ENCODE results near the gene HACL1.

HACL1 gene

GRCh38 chr3:15592968-15593367 lies 8.4 kb downstream of the HACL1 start:
- Mint-ChIP-seq H3K27me3 (ENCODE audit: low read depth) (no peaks in the 10 kb centered on the region), H3K27ac (no peak overlapping the region), H3K4me1 (no peaks in the 10 kb centered on the region), H3K36me3 (ENCODE audit: low read depth) (peaks cover 32% of the 10 kb centered on the region), H3K9me3 (no peaks in the 10 kb centered on the region), H3K4me3 (no peak overlapping the region)
- TF ChIP-seq, protein P1, sequence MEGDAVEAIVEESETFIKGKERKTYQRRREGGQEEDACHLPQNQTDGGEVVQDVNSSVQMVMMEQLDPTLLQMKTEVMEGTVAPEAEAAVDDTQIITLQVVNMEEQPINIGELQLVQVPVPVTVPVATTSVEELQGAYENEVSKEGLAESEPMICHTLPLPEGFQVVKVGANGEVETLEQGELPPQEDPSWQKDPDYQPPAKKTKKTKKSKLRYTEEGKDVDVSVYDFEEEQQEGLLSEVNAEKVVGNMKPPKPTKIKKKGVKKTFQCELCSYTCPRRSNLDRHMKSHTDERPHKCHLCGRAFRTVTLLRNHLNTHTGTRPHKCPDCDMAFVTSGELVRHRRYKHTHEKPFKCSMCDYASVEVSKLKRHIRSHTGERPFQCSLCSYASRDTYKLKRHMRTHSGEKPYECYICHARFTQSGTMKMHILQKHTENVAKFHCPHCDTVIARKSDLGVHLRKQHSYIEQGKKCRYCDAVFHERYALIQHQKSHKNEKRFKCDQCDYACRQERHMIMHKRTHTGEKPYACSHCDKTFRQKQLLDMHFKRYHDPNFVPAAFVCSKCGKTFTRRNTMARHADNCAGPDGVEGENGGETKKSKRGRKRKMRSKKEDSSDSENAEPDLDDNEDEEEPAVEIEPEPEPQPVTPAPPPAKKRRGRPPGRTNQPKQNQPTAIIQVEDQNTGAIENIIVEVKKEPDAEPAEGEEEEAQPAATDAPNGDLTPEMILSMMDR (IDR thresholded peaks at IDR 0.05; ENCODE audit: unreplicated experiment in 3 of 3), result no peak

DNA sequence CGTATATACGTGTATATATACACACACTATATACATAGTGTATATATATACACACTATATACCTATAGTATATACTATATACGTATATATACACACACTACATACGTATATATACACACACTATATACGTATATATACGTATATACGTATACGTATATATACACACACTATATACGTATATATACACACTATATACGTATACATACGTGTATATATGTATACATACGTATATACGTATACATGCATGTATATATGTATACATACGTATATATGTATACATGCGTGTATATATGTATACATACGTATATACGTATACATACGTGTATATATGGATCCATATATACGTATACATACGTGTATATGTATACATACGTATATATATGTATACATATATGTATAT lies 9.4 kb downstream of the HACL1 start:
- TF ChIP-seq, protein P1 (IDR thresholded peaks at IDR 0.05; ENCODE audit: unreplicated experiment in 3 of 3), result no peak
- H3K4me3 Mint-ChIP-seq, result no peak overlapping the region
- no peaks in the 10 kb centered on the region for H3K4me1 Mint-ChIP-seq
- H3K9me3 Mint-ChIP-seq, result no peaks in the 10 kb centered on the region
- H3K36me3 Mint-ChIP-seq (ENCODE audit: low read depth), result peaks cover 23% of the 10 kb centered on the region
- H3K27ac Mint-ChIP-seq, result no peak overlapping the region
- no peaks in the 10 kb centered on the region for H3K27me3 Mint-ChIP-seq (ENCODE audit: low read depth)

- H3K36me3 Mint-ChIP-seq (ENCODE audit: low read depth), result peaks cover 27% of the 10 kb centered on the region
- peak overlapping the region in 2 of 3 experiments; percentile 25 to 66 for H3K27ac Mint-ChIP-seq
- H3K4me1 Mint-ChIP-seq, result no peaks in the 10 kb centered on the region
- H3K9me3 Mint-ChIP-seq, result no peaks in the 10 kb centered on the region
- peak overlapping the region in 1 of 3 experiments; percentile 2 for H3K4me3 Mint-ChIP-seq
- TF ChIP-seq, protein P1 (IDR thresholded peaks at IDR 0.05; ENCODE audit: unreplicated experiment in 3 of 3), result no peak
- no peaks in the 10 kb centered on the region for H3K27me3 Mint-ChIP-seq (ENCODE audit: low read depth)
Observed at GRCh38 chr3:15591242-15591641, 10.1 kb downstream of the HACL1 start.

DNA sequence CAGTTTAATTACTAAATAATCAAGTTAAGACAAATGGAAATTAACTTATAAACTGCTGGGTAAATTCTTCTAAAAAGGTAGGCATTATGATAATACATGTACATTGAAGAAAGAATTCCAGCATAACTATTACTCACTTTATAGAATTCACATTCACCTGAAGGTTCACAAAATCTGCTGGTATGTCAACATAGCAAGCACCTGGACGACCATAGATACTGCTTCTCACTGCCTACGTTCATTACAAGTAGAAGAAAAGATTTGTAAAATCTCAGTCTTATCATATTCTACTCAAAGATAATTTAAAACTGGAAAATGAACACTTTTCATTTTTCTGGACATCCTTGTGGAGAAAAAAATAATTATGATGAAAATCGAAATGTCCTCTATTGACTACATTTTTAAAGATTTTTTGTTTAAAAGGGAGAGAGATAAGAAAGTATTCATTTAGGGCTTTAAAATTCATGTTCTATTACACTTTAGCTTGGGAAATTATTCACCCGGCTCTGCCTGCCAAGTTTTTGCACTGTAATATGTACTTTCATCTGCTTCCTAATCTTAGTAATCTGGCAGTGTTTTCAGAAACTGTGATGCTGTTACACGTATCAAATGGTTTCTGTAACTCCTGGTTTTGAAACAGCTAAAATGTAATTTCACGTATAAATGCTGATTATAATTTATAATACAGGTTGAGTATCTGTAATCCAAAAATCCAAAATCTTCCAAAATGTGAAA lies 16.1 kb downstream of the HACL1 start:
- H3K4me3 Mint-ChIP-seq, result no peak overlapping the region
- H3K9me3 Mint-ChIP-seq, result no peaks in the 10 kb centered on the region
- no peaks in the 10 kb centered on the region for H3K27me3 Mint-ChIP-seq (ENCODE audit: low read depth)
- TF ChIP-seq, protein P1 (IDR thresholded peaks at IDR 0.05; ENCODE audit: unreplicated experiment in 3 of 3), result no peak
- H3K4me1 Mint-ChIP-seq, result no peaks in the 10 kb centered on the region
- peaks cover 44% of the 10 kb centered on the region for H3K36me3 Mint-ChIP-seq (ENCODE audit: low read depth)
- no peak overlapping the region for H3K27ac Mint-ChIP-seq

GRCh38 chr3:15581471-15582394 lies 19.6 kb downstream of the HACL1 start:
- TF ChIP-seq, protein P1 (IDR thresholded peaks at IDR 0.05; ENCODE audit: unreplicated experiment in 3 of 3), result no peak
- Mint-ChIP-seq H3K4me3 (no peak overlapping the region), H3K4me1 (no peaks in the 10 kb centered on the region), H3K9me3 (no peaks in the 10 kb centered on the region), H3K36me3 (ENCODE audit: low read depth) (peaks cover 48% of the 10 kb centered on the region), H3K27ac (no peak overlapping the region), H3K27me3 (ENCODE audit: low read depth) (no peaks in the 10 kb centered on the region)

Data from nephron (organoid).